NAMALWA (cell line): ENCODE data around the gene CPHXL.

ENCODE experiments used
- DNase-seq: peaks from one replicate; pipeline ENCODE4 v3.0.0-alpha.2; 2015; ENCODE audit warnings: low spot score

Gene CPHXL

DNA sequence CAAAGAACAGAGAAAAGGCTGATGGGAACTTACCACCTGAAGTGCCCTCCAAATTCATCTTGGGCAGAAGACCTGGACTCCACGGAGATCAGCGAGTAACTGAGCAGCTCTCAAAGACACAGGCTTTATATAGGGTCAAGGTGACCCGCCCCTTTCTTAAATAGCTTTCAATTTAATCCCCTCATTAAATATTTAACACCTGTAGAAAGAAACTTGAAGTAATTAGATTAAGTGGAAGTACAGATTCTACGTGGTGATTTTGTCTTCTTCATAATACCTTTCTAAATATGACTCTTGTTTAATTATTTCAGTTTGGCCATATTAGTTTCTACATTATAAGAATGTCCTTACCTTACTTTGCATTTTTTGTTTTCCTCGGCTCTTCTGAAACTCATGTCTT, 24.9 kb downstream of the CPHXL start, which contains the start of gene DUXB:
DUXB (minus strand) TSS at position 101 of the 400 bp plus-strand sequence; CDS start at position 58, 43 bp downstream.
- no peak for DNase-seq

- no peak for DNase-seq
Measured at GRCh38 chr16:75697571-75697970, 28.7 kb downstream of the CPHXL start.

GRCh38 chr16:75695708-75696107, 30.6 kb downstream of the CPHXL start:
- peak; percentile 31 for DNase-seq

- DNase-seq = no peak
Measured at GRCh38 chr16:75687361-75687760, 38.9 kb downstream of the CPHXL start.

GRCh38 chr16:75682308-75682707, 44.0 kb downstream of the CPHXL start:
- no peak for DNase-seq

DNA sequence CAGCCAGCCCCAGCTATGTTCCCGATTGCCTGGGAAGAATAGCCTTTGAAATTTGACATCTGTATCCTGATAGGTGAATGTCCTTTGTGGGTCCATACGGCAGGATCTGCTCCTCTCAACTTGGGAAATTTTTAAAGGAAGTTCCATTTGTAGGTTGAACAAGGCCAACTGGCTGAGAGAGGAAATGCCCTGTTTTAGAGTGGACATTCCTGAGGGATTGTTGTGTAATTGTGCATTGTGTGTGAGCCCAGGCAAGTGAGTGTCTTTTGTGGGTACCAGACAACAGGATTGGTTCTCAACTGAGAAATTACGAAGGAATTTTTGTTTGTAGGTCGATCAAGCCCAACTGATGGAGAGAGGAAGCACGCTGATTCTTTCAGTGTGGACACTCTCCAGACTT, 46.9 kb downstream of the CPHXL start:
- no peak for DNase-seq

DNA sequence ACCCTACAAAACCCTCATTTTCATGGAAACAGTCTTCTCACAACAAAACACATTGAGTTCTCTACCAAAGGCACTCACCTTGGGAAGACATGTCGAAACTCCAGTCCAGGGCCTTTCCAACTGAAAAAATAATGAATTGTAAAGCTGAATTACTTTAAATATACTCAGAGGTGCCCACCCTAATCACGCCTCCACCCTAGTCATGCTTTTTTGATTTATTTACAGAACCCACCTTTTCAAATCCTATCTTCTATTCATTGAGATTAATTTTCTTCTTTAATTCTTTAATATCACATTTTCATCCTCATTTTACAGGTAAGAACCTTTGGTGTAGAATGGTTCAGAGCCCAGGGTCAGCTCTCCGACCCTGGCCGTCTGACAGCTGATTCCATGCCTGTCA, 49.4 kb downstream of the CPHXL start, which contains the start of gene CPHXL2:
CPHXL2 (minus strand) TSS at position 101 of the 400 bp plus-strand sequence; CDS start at position 91, 10 bp downstream.
- DNase-seq = no peak

GRCh38 chr16:75667503-75667902, 58.8 kb downstream of the CPHXL start:
- DNase-seq = no peak
